SK-N-SH (cell line): ENCODE data around the gene SZRD1. TPM values are rescaled to one million over a fixed set of nuclear protein-coding genes. Genes with fewer than 3 reads are reported as not detected.

Source experiments
- CTCF ChIA-PET: fragments of 300-600, 350-600 bp; formaldehyde crosslinking; extraction: SDS; loops from one replicate; lab custom pipeline; 2021; lab: Yijun Ruan, JAX
- POLR2A ChIA-PET: fragments of 350-600 bp; sonication (Branson Sonifier 250); formaldehyde crosslinking; extraction: SDS; loops from one replicate; lab custom pipeline; 2020; ENCODE audit warnings: antibody characterized with exemption, inconsistent platforms; lab: Yijun Ruan, JAX
- DNase-seq: peaks from one replicate; pipeline ENCODE4 v3.0.0; 2012
- H2AFZ ChIP-seq: fragments of 200-600 bp; sonication (generic); 2 replicates; pipeline ENCODE4 v1.8.1; 2016; ENCODE audit warnings: antibody characterized with exemption, mild to moderate bottlenecking, low read depth
- H3F3A ChIP-seq: fragments of 200-600 bp; sonication (generic); replicated peaks from 2 replicates; pipeline ENCODE3; 2016; ENCODE audit warnings: antibody characterized with exemption, mild to moderate bottlenecking; ENCODE audit not compliant: insufficient read depth
- H3K27ac ChIP-seq, 2 experiments: fragments of 200-500 bp in 1 of 2; fragments of 200-600 bp in 1 of 2; sonication (Bioruptor generic) in 1 of 2; sonication (generic), shearing (Covaris generic) in 1 of 2; 2 replicates each; pipeline versions ENCODE4 v1.5.1 to v1.6.1; 2014 to 2016; ENCODE audit warnings: low read depth in 2 of 2, inconsistent platforms in 1 of 2, low read length in 1 of 2, mild to moderate bottlenecking in 1 of 2, mixed read lengths in 1 of 2
- H3K27me3 ChIP-seq: fragments of 200-600 bp; sonication (generic), shearing (Covaris generic); 2 replicates; pipeline ENCODE4 v1.6.1; 2016; ENCODE audit warnings: mixed run types; ENCODE audit not compliant: insufficient read depth
- H3K36me3 ChIP-seq, 2 experiments: fragments of 200-500 bp in 1 of 2; fragments of 200-600 bp in 1 of 2; sonication (Bioruptor generic) in 1 of 2; sonication (generic) in 1 of 2; replicated peaks in 1 of 2; 2 replicates each; pipeline versions ENCODE3 to v1.5.1; 2014 to 2016; ENCODE audit warnings: low read length in 1 of 2, mild to moderate bottlenecking in 1 of 2; ENCODE audit not compliant: insufficient read depth in 2 of 2, control insufficient read depth in 1 of 2
- H3K4me1 ChIP-seq, 2 experiments: fragments of 200-500 bp in 1 of 2; fragments of 200-600 bp in 1 of 2; sonication (Bioruptor generic) in 1 of 2; sonication (generic), shearing (Covaris generic) in 1 of 2; 2 replicates each; pipeline versions ENCODE4 v1.5.1 to v1.6.1; 2014 to 2016; ENCODE audit warnings: low read depth in 1 of 2, low read length in 1 of 2, mixed run types in 1 of 2; ENCODE audit not compliant: insufficient read depth in 2 of 2, control insufficient read depth in 1 of 2
- H3K4me2 ChIP-seq: fragments of 200-600 bp; sonication (generic), shearing (Covaris generic); 2 replicates; pipeline ENCODE4 v1.6.1; 2017; ENCODE audit warnings: mixed run types
- H3K4me3 ChIP-seq, 2 experiments: fragments of 200-500 bp in 1 of 2; fragments of 200-600 bp in 1 of 2; sonication (Bioruptor generic) in 1 of 2; sonication (generic), shearing (Covaris generic) in 1 of 2; 2 replicates each; pipeline versions ENCODE4 v1.5.1 to v1.8.1; 2014 to 2016; ENCODE audit warnings: low read depth in 2 of 2, inconsistent platforms in 1 of 2, low read length in 1 of 2, mild to moderate bottlenecking in 1 of 2, mixed read lengths in 1 of 2, moderate library complexity in 1 of 2
- H3K79me2 ChIP-seq: fragments of 200-600 bp; sonication (generic); 2 replicates; pipeline ENCODE4 v1.8.1; 2017; ENCODE audit warnings: mild to moderate bottlenecking; ENCODE audit not compliant: insufficient read depth
- H3K9ac ChIP-seq: fragments of 200-600 bp; sonication (generic); 2 replicates; pipeline ENCODE4 v1.6.1; 2017; ENCODE audit warnings: mixed run types
- H3K9me2 ChIP-seq: fragments of 200-600 bp; sonication (generic); 2 replicates; pipeline ENCODE4 v1.6.1; 2017; ENCODE audit warnings: mixed run types
- H3K9me3 ChIP-seq: fragments of 200-600 bp; sonication (generic); 2 replicates; pipeline ENCODE4 v1.6.1; 2017; ENCODE audit warnings: mixed run types, mild to moderate bottlenecking, moderate library complexity
- H4K20me1 ChIP-seq: fragments of 200-600 bp; sonication (generic); 2 replicates; pipeline ENCODE4 v1.6.1; 2017; ENCODE audit warnings: mild to moderate bottlenecking, mixed run types; ENCODE audit not compliant: insufficient read depth
- CHD2 ChIP-seq: fragments of 150-350 bp; IDR thresholded peaks from 2 replicates; pipeline ENCODE4 v1.6.1; 2018; ENCODE audit warnings: low read length; ENCODE audit not compliant: partially characterized antibody
- ELF1 ChIP-seq: IDR thresholded peaks from 2 replicates; pipeline ENCODE4 v1.4.0; 2012
- EZH2phosphoT487 ChIP-seq: fragments of 200-600 bp; sonication (generic); IDR thresholded peaks from 2 replicates; pipeline ENCODE4 v1.6.1; 2017; ENCODE audit warnings: low read depth, mixed run types, mild to moderate bottlenecking, antibody characterized with exemption, moderate library complexity, borderline replicate concordance
- FOSL2 ChIP-seq: IDR thresholded peaks from 2 replicates; pipeline ENCODE4 v1.4.0; 2012; ENCODE audit warnings: low read depth, mild to moderate bottlenecking, moderate library complexity, borderline replicate concordance
- FOXM1 ChIP-seq: IDR thresholded peaks from 2 replicates; pipeline ENCODE4 v1.4.0; 2012; ENCODE audit warnings: low read depth, mild to moderate bottlenecking
- GABPA ChIP-seq: IDR thresholded peaks from 2 replicates; pipeline ENCODE4 v1.4.0; 2012; ENCODE audit warnings: low read depth, mild to moderate bottlenecking
- MAX ChIP-seq: IDR thresholded peaks from 2 replicates; pipeline ENCODE4 v1.4.0; 2012; ENCODE audit warnings: low read depth
- MXI1 ChIP-seq: IDR thresholded peaks from 2 replicates; pipeline ENCODE4 v1.6.1; 2012; ENCODE audit warnings: mild to moderate bottlenecking, low read depth, low read length, improper control_type of control experiment
- NRF1 ChIP-seq: IDR thresholded peaks from 2 replicates; pipeline ENCODE4 v1.6.1; 2012; ENCODE audit warnings: low read depth, mild to moderate bottlenecking, low read length
- POLR2AphosphoS5 ChIP-seq: IDR thresholded peaks from 2 replicates; pipeline ENCODE4 v1.6.1; 2012; ENCODE audit warnings: low read depth, low read length
- RAD21 ChIP-seq: IDR thresholded peaks from 2 replicates; pipeline ENCODE4 v1.6.1; 2012; ENCODE audit warnings: mild to moderate bottlenecking, low read length
- TAF1 ChIP-seq: IDR thresholded peaks from 2 replicates; pipeline ENCODE4 v1.6.1; 2012; ENCODE audit warnings: low read depth, mild to moderate bottlenecking, low read length, moderate library complexity, borderline replicate concordance
- TEAD4 ChIP-seq: IDR thresholded peaks from 2 replicates; pipeline ENCODE4 v1.4.0; 2012; ENCODE audit warnings: mild to moderate bottlenecking, borderline replicate concordance; ENCODE audit not compliant: insufficient read depth
- USF1 ChIP-seq: IDR thresholded peaks from 2 replicates; pipeline ENCODE4 v1.4.0; 2012; ENCODE audit warnings: low read depth, borderline replicate concordance
- USF2 ChIP-seq: fragments of 150-350 bp; IDR thresholded peaks from 2 replicates; pipeline ENCODE4 v1.6.1; 2017; ENCODE audit warnings: antibody characterized with exemption, low read length, low read depth, borderline replicate concordance
- YY1 ChIP-seq: IDR thresholded peaks from 2 replicates; pipeline ENCODE4 v1.4.0; 2012; ENCODE audit warnings: low read depth, mild to moderate bottlenecking
- ZBTB33 ChIP-seq: IDR thresholded peaks from 2 replicates; pipeline ENCODE4 v1.4.0; 2012; ENCODE audit warnings: low read depth, borderline replicate concordance
- WGBS: methylation state at CpG from one replicate; pipeline ENCODE4 v1.1.6; 2017; ENCODE audit warnings: low lambda C conversion rate; 5-methylcytosine and 5-hydroxymethylcytosine counted together
- polyA plus RNA-seq, 3 experiments: library from polyadenylated mRNA; depleted of rRNA; stranded (reverse); fragments of >200 nt; gene quantifications; 2 replicates each; pipeline ENCODE4 v1.2.3, GENCODE V29; 2012
- TF ChIP-seq, protein P1 (sequence below): fragments of 150-350 bp; IDR thresholded peaks from 2 replicates; pipeline ENCODE4 v1.6.1; 2016; ENCODE audit warnings: mild to moderate bottlenecking, low read depth, low read length

Gene SZRD1
- polyA plus RNA-seq, 1 of the 3 experiments (the other 2 are of a cell fraction), result 119 TPM

- TF ChIP-seq, protein P1, sequence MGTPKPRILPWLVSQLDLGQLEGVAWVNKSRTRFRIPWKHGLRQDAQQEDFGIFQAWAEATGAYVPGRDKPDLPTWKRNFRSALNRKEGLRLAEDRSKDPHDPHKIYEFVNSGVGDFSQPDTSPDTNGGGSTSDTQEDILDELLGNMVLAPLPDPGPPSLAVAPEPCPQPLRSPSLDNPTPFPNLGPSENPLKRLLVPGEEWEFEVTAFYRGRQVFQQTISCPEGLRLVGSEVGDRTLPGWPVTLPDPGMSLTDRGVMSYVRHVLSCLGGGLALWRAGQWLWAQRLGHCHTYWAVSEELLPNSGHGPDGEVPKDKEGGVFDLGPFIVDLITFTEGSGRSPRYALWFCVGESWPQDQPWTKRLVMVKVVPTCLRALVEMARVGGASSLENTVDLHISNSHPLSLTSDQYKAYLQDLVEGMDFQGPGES, result no peak
- TF ChIP-seq, all 33 proteins: peak for 0
Measured at GRCh38 chr1:16441282-16441665, 74.2 kb downstream of the SZRD1 start (continued).

DNA sequence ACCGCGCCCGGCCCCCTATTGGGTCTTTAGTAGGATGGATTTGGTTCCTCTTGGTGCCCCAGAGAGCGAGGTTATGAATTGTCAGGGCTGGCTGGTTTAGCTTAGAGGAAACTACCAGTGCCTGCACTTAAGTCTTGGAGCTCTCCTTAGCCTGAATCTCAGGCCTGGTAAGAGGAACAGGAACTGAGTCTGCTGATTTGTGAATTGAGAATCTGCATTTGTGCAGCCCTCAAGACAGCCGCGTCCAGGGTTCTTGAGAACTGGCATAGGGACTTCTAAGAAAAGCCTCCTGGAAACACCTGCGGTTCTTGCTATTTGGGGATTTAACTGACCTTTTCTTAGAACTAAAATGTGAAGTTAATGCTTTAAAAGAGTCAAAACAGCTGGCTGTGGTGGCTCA is 75.2 kb downstream of the SZRD1 start:
- WGBS, result 98% methylated on average over 5 of the region's 7 CpGs
- peak overlapping the region; percentile 77; the same call in 1 of the 2 replicates for H3K4me2 ChIP-seq
- POLR2A ChIA-PET, result no interaction called here
- H3K9me3 ChIP-seq, result no peaks in the 10 kb centered on the region
- peaks cover 3 to 6% of the 10 kb centered on the region in 2 experiments; a peak in 1 of 4 replicates for H3K4me1 ChIP-seq
- DNase-seq, result no peak
- peaks cover 9% of the 10 kb centered on the region; the same call in 1 of the 2 replicates for H4K20me1 ChIP-seq
- no peak for TF ChIP-seq MAX
- TF ChIP-seq FOSL2, result no peak
- no peak for TF ChIP-seq POLR2AphosphoS5
- TF ChIP-seq FOXM1, result no peak
- no peak for TF ChIP-seq MXI1
- TF ChIP-seq ELF1, result no peak
- TF ChIP-seq EZH2phosphoT487, result no peak
- TF ChIP-seq YY1, result no peak
- TF ChIP-seq RAD21, result no peak
- TF ChIP-seq USF2, result no peak
- no peak for TF ChIP-seq CHD2
- no peak for TF ChIP-seq TAF1
- no peak for TF ChIP-seq GABPA
- TF ChIP-seq NRF1, result no peak
- TF ChIP-seq ZBTB33, result no peak
- TF ChIP-seq TEAD4, result no peak
- no peak for TF ChIP-seq USF1
- TF ChIP-seq, all 33 proteins: peak for 0
- Histone ChIP-seq H3K9me2 (no peaks in the 10 kb centered on the region), H3K27me3 (no peaks in the 10 kb centered on the region), H2AFZ (no peak overlapping the region), H3K9ac (no peak overlapping the region), H3K79me2 (peaks cover 62% of the 10 kb centered on the region), H3K27ac (no peak overlapping the region), H3K36me3 (peaks cover 27 to 29% of the 10 kb centered on the region in 2 experiments), H3K4me3 (peak overlapping the region in 1 of 2 experiments; percentile 100; a peak in 1 of 4 replicates), H3F3A (peaks cover 8% of the 10 kb centered on the region)
- CTCF ChIA-PET, result no interaction called here
